Neural progenitor cell (in vitro differentiated cells): ENCODE results near the gene SCP2. TPM values are rescaled to one million over a fixed set of nuclear protein-coding genes. Genes with fewer than 3 reads are reported as not detected.
A peak's percentile ranks its signal among the peaks of the same experiment; 100 is the strongest.

Experiments
- DNase-seq: peaks from one replicate; pipeline ENCODE4 v3.0.0-alpha.2; 2016; ENCODE audit warnings: low spot score
- H2AFZ ChIP-seq: fragments of 200-600 bp; sonication (generic); replicated peaks from 2 replicates; pipeline ENCODE4 v1.6.1; 2016; ENCODE audit warnings: antibody characterized with exemption
- H3F3A ChIP-seq: fragments of 200-600 bp; sonication (generic); 2 replicates; pipeline ENCODE4 v1.6.1; 2016; ENCODE audit warnings: antibody characterized with exemption, low read depth
- H3K27ac ChIP-seq: fragments of 200-600 bp; sonication (generic); 2 replicates; pipeline ENCODE4 v1.5.1; 2016; ENCODE audit warnings: mild to moderate bottlenecking
- H3K27me3 ChIP-seq: fragments of 200-600 bp; sonication (generic); 2 replicates; pipeline ENCODE4 v1.6.1; 2016; ENCODE audit warnings: mild to moderate bottlenecking, moderate library complexity
- H3K36me3 ChIP-seq: fragments of 200-600 bp; sonication (generic); 2 replicates; pipeline ENCODE4 v1.5.1; 2016
- H3K4me1 ChIP-seq: fragments of 200-600 bp; sonication (generic); 2 replicates; pipeline ENCODE4 v1.6.1; 2016; ENCODE audit warnings: mixed run types
- H3K4me2 ChIP-seq: fragments of 200-600 bp; sonication (generic); 2 replicates; pipeline ENCODE4 v1.6.1; 2016
- H3K4me3 ChIP-seq: fragments of 200-600 bp; sonication (generic); 2 replicates; pipeline ENCODE4 v1.5.1; 2016
- H3K79me2 ChIP-seq: fragments of 200-600 bp; sonication (generic); 2 replicates; pipeline ENCODE4 v1.6.1; 2016; ENCODE audit warnings: low read depth
- H3K9ac ChIP-seq: fragments of 200-600 bp; sonication (generic); 2 replicates; pipeline ENCODE4 v1.6.1; 2016
- H3K9me3 ChIP-seq: fragments of 200-600 bp; sonication (generic); 2 replicates; pipeline ENCODE4 v1.5.1; 2016; ENCODE audit warnings: low read depth
- H4K20me1 ChIP-seq: fragments of 200-600 bp; sonication (generic); 2 replicates; pipeline ENCODE4 v1.6.1; 2016; ENCODE audit warnings: low read depth
- H3K27ac Mint-ChIP-seq: 3 replicates; pipeline ENCODE4 v1.8.0; 2021; ENCODE audit warnings: mixed read lengths
- H3K27me3 Mint-ChIP-seq: 2 replicates; pipeline ENCODE4 v1.8.0; 2022; ENCODE audit warnings: low read depth, mild to moderate bottlenecking, inconsistent platforms, moderate library complexity, mixed read lengths; ENCODE audit not compliant: insufficient read depth
- H3K36me3 Mint-ChIP-seq: 3 replicates; pipeline ENCODE4 v1.8.0; 2021; ENCODE audit warnings: mixed read lengths
- H3K4me1 Mint-ChIP-seq: 3 replicates; pipeline ENCODE4 v1.8.0; 2021; ENCODE audit warnings: mixed read lengths
- H3K4me3 Mint-ChIP-seq: 3 replicates; pipeline ENCODE4 v1.8.0; 2021; ENCODE audit warnings: mild to moderate bottlenecking, moderate library complexity, mixed read lengths
- H3K9me3 Mint-ChIP-seq: 3 replicates; pipeline ENCODE4 v1.8.0; 2020; ENCODE audit warnings: mixed read lengths
- CTCF ChIP-seq: fragments of 200-600 bp; sonication (generic); IDR thresholded peaks from 2 replicates; pipeline ENCODE4 v1.5.1; 2017; ENCODE audit warnings: antibody characterized with exemption, mild to moderate bottlenecking
- EZH2 ChIP-seq: fragments of 200-600 bp; sonication (generic); IDR thresholded peaks from 2 replicates; pipeline ENCODE4 v1.6.1; 2017; ENCODE audit warnings: antibody characterized with exemption, mild to moderate bottlenecking, moderate library complexity
- EZH2phosphoT487 ChIP-seq: fragments of 200-600 bp; sonication (generic); IDR thresholded peaks from 2 replicates; pipeline ENCODE4 v1.6.1; 2017; ENCODE audit warnings: antibody characterized with exemption
- total RNA-seq: library from RNA; depleted of rRNA; stranded (reverse); fragments of >200 nt; gene quantifications from 2 replicates; pipeline ENCODE4 v1.2.3, GENCODE V29; 2015; ENCODE audit warnings: low replicate concordance

Gene SCP2
- total RNA-seq, 1 donor from 2014 or later, result 101 TPM

DNA sequence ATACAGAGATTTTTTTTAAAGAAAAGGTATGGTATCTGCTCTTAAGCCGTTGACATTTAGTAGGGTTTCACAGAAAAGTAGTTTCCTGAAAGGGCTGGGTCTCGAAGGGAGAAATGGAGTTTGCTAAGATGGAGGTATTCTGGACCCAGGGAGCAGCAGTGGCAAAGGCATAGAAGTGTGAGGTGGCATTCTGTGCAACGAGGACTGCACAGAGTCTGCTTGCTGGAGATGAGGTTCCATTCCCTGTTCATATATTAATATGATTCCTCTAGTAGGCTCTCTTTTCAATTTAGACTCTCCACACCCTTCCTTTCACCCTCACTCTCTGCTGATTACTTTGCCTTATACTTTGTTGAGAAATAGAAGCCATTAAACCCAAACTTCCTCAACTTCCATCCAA is 96.5 kb downstream of the SCP2 start:
- H3K9ac ChIP-seq, result no peak overlapping the region
- no peak overlapping the region for H2AFZ ChIP-seq
- peaks cover 5% of the 10 kb centered on the region for H3F3A ChIP-seq
- H3K27ac Mint-ChIP-seq, result no peak overlapping the region
- H3K27me3 Mint-ChIP-seq, result no peaks in the 10 kb centered on the region
- no peak overlapping the region for H3K4me2 ChIP-seq
- no peaks in the 10 kb centered on the region for H3K27me3 ChIP-seq
- H3K4me1 Mint-ChIP-seq, result no peaks in the 10 kb centered on the region
- H3K79me2 ChIP-seq, result peaks cover 4% of the 10 kb centered on the region
- no peaks in the 10 kb centered on the region for H3K9me3 Mint-ChIP-seq
- no peak overlapping the region for H3K4me3 Mint-ChIP-seq
- peaks cover 9% of the 10 kb centered on the region for H3K4me1 ChIP-seq
- no peaks in the 10 kb centered on the region for H3K36me3 Mint-ChIP-seq
- H3K9me3 ChIP-seq, result no peaks in the 10 kb centered on the region
- H3K36me3 ChIP-seq, result no peaks in the 10 kb centered on the region
- no peak overlapping the region for H3K4me3 ChIP-seq
- H4K20me1 ChIP-seq, result peaks cover 20% of the 10 kb centered on the region
- no peak for DNase-seq
- TF ChIP-seq EZH2phosphoT487, result no peak
- TF ChIP-seq EZH2, result no peak
- no peak for TF ChIP-seq CTCF
- no peak overlapping the region for H3K27ac ChIP-seq

DNA sequence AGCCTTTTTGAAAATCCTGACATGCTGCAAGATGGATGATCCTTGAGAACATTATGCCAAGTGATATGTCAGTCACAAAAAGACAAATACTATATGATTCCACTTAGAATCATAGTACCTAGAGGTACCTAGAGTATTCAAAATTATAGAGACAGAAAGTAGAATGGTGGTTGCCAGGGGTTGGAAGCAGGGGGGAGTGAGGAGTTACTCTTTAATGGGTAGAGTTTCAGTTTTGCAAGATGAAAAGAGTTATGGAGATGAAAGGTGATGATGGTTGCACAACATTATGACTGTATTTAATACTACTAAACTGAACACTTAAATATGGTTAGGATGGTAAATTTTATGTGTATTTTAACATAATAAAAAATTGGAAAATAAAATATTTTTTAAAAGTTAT is 97.0 kb downstream of the SCP2 start:
- Mint-ChIP-seq H3K27ac (no peak overlapping the region), H3K4me1 (no peaks in the 10 kb centered on the region), H3K27me3 (no peaks in the 10 kb centered on the region), H3K4me3 (no peak overlapping the region), H3K9me3 (no peaks in the 10 kb centered on the region), H3K36me3 (no peaks in the 10 kb centered on the region)
- no peaks in the 10 kb centered on the region for H3K36me3 ChIP-seq
- no peak overlapping the region for H3K4me2 ChIP-seq
- H3K79me2 ChIP-seq, result peaks cover 4% of the 10 kb centered on the region
- H3K9ac ChIP-seq, result no peak overlapping the region
- peaks cover 9% of the 10 kb centered on the region for H3K4me1 ChIP-seq
- no peak overlapping the region for H3K27ac ChIP-seq
- no peak for TF ChIP-seq CTCF
- TF ChIP-seq EZH2, result no peak
- no peak for TF ChIP-seq EZH2phosphoT487
- no peak overlapping the region for H2AFZ ChIP-seq
- no peaks in the 10 kb centered on the region for H3K27me3 ChIP-seq
- H3K4me3 ChIP-seq, result no peak overlapping the region
- no peaks in the 10 kb centered on the region for H3K9me3 ChIP-seq
- no peak for DNase-seq
- peaks cover 20% of the 10 kb centered on the region for H4K20me1 ChIP-seq
- H3F3A ChIP-seq, result peaks cover 5% of the 10 kb centered on the region

DNA sequence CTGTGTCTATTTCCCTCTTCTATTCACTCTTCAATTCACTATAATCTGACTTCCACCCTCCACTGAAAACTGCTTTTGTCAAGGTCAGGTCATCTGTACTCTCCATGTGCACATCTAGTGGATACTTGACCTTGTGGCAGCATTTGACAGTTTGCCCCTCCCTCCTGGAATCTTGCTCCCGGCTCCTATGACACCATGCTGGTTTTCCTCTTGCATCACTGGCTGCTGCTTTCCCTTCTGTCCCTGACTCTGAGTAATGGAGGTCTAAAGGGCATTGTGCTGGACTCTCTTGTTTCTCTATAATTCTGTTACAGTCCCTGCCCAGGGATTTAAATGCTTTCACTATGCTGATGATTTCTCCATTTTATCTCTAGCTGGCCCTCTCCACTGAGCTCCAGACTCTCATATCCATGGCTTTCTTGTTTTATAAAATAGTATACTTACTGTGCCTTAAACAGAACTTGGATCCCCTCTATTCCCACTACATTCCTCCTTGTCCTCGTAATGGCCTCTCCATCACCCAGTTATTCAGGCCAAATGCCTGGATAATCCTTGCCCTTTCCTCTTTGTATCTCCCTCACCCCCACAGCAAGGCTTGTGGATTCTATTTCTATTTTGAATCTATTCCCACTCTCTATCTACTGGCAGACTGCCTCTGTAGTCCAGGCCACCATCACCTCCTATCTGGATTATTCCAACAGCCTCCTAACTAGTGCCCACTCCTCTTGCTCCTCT is 98.1 kb downstream of the SCP2 start:
- Mint-ChIP-seq H3K4me3 (no peak overlapping the region), H3K27me3 (no peaks in the 10 kb centered on the region), H3K4me1 (no peaks in the 10 kb centered on the region), H3K9me3 (no peaks in the 10 kb centered on the region), H3K27ac (no peak overlapping the region), H3K36me3 (no peaks in the 10 kb centered on the region)
- Histone ChIP-seq H2AFZ (no peak overlapping the region), H4K20me1 (peaks cover 20% of the 10 kb centered on the region), H3F3A (peaks cover 5% of the 10 kb centered on the region), H3K27ac (no peak overlapping the region), H3K36me3 (no peaks in the 10 kb centered on the region), H3K27me3 (no peaks in the 10 kb centered on the region), H3K4me1 (peaks cover 9% of the 10 kb centered on the region), H3K9ac (no peak overlapping the region), H3K79me2 (peaks cover 4% of the 10 kb centered on the region), H3K4me2 (no peak overlapping the region), H3K4me3 (no peak overlapping the region), H3K9me3 (no peaks in the 10 kb centered on the region)
- TF ChIP-seq CTCF (no peak), EZH2 (no peak), EZH2phosphoT487 (no peak)
- peak; percentile 26 for DNase-seq
